ENCODE results near the gene CPLX3. TPM values are rescaled to one million over a fixed set of nuclear protein-coding genes. Genes with fewer than 3 reads are reported as not detected.
A peak's percentile ranks its signal among the peaks of the same experiment; 100 is the strongest.

Gene CPLX3
- total RNA-seq, 1 experiment from 2014 or later = 0.21 TPM

DNA sequence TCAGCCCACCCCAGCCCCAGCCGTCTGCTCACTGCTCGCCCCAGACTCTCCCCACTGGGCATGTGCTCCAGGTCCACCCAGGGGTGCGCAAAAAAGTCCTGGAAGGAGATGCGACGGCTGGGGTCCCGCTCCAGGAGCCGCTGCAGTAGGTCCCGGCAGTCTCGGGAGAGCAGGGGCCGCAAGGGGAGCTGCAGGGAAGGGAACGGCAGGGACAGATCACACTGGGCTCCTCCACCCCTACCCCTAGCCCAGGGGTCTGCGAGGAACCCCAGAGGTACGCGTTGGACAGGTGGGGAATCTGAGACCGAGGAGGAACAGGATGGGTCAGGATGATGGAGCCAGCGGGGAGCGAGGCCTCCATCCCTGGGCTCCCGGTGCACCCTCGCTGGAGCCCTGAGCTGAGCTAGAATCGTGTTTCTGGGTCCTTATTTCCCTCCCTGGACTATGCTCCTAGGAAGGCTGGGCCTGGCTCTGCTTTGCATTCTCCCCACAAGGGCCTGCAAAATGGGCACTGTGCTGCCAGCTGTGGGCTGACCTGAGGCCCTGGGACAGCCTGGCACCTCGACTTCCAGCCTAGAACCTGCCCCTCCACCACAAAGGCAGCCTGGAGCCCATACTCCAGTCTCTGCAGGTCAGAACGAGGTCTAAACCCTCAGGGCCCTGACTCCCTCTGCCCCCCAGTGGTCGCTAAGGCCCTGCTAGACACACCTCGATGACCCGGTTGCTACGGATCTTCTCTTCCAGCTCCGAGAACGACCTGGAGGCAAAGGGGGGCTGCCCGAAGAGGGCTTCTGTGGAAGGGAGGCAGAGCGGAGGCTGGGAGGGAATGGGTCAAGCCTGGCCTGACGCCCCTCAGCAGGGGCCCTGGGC, 13.3 kb downstream of the CPLX3 start:
- H3K9me3 Mint-ChIP-seq (ENCODE audit: low read depth, unreplicated experiment) = no peaks in the 10 kb centered on the region
- no peaks in the 10 kb centered on the region for H3K27me3 Mint-ChIP-seq (ENCODE audit: unreplicated experiment)
- CTCF ChIA-PET = interaction anchor here (0.9 kb wide), 1 partner anchor 9 kb away, joined by 3 read pairs; no protein-coding TSS in a partner anchor
- no peak overlapping the region for H3K4me3 Mint-ChIP-seq (ENCODE audit: low read depth, unreplicated experiment)
- no peak for DNase-seq
- intact Hi-C loops (cut with micrococcal nuclease; ENCODE audit: unreplicated experiment) = no loop called here
- H3K36me3 Mint-ChIP-seq (ENCODE audit: insufficient read depth, unreplicated experiment) = peaks cover 31% of the 10 kb centered on the region
- no peak overlapping the region for H3K27ac Mint-ChIP-seq (ENCODE audit: unreplicated experiment)
- TF ChIP-seq, protein P1, sequence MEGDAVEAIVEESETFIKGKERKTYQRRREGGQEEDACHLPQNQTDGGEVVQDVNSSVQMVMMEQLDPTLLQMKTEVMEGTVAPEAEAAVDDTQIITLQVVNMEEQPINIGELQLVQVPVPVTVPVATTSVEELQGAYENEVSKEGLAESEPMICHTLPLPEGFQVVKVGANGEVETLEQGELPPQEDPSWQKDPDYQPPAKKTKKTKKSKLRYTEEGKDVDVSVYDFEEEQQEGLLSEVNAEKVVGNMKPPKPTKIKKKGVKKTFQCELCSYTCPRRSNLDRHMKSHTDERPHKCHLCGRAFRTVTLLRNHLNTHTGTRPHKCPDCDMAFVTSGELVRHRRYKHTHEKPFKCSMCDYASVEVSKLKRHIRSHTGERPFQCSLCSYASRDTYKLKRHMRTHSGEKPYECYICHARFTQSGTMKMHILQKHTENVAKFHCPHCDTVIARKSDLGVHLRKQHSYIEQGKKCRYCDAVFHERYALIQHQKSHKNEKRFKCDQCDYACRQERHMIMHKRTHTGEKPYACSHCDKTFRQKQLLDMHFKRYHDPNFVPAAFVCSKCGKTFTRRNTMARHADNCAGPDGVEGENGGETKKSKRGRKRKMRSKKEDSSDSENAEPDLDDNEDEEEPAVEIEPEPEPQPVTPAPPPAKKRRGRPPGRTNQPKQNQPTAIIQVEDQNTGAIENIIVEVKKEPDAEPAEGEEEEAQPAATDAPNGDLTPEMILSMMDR (IDR thresholded peaks at IDR 0.05; ENCODE audit: unreplicated experiment) = no peak
- BruUV-seq (replicated peaks) = no TSS peak
- peaks cover 7% of the 10 kb centered on the region for H3K4me1 Mint-ChIP-seq (ENCODE audit: low read depth, unreplicated experiment)

DNA sequence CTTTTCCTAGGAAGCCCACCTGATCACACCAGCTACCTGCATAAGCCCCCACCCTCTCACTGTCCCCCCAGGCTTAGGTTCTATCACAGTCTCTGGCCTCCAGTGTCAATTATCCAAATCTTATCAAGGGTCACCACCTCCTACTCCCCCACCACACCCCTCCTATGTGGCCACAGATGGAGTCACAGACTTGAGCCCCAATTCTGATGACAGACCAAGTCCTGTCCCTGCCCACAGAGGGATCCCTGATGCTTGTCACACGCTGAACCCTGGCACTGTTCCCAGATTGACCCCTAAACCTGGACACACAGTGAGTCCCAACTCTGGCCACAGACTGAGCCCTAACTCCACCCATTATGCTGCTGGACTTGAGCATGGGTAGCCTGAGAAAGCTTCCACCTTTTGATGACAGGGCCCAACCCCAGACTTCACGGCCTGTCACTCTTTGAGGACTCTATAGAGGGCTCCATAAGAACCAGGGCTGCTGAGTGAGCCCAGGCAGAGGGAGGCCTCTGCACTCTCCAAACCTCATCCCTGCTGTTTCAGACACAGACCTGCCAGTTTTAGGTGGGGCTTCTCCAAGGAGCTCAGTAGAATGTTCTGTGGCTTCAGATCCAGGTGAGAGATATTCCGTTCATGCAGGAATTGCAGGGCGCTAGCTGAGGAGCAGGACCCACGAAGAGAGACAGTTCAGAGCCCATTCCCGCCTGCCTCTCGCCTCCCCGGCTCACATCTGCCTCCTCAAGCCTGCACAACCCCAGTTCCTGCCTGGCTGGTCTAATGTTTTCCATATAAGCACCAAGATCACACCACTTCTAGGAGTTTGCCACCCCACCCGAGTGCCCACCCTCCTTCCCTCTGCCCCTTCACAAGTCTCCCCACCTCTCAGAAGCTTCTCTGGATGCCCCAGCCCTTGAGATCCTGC, 14.7 kb downstream of the CPLX3 start:
- Mint-ChIP-seq H3K4me3 (ENCODE audit: low read depth, unreplicated experiment) (peak overlapping the region; percentile 80), H3K4me1 (ENCODE audit: low read depth, unreplicated experiment) (no peaks in the 10 kb centered on the region), H3K36me3 (ENCODE audit: insufficient read depth, unreplicated experiment) (peaks cover 39% of the 10 kb centered on the region), H3K27me3 (ENCODE audit: unreplicated experiment) (no peaks in the 10 kb centered on the region), H3K9me3 (ENCODE audit: low read depth, unreplicated experiment) (no peaks in the 10 kb centered on the region), H3K27ac (ENCODE audit: unreplicated experiment) (no peak overlapping the region)
- intact Hi-C loops (cut with micrococcal nuclease; ENCODE audit: unreplicated experiment) = no loop called here
- DNase-seq = no peak
- TF ChIP-seq, protein P1 (IDR thresholded peaks at IDR 0.05; ENCODE audit: unreplicated experiment) = no peak
- BruUV-seq (replicated peaks) = no TSS peak
- CTCF ChIA-PET = interaction anchor here (0.5 to 0.9 kb wide), 3 partner anchors 10 to 38 kb away, joined by 3 to 5 read pairs (median 4); no protein-coding TSS in a partner anchor

DNA sequence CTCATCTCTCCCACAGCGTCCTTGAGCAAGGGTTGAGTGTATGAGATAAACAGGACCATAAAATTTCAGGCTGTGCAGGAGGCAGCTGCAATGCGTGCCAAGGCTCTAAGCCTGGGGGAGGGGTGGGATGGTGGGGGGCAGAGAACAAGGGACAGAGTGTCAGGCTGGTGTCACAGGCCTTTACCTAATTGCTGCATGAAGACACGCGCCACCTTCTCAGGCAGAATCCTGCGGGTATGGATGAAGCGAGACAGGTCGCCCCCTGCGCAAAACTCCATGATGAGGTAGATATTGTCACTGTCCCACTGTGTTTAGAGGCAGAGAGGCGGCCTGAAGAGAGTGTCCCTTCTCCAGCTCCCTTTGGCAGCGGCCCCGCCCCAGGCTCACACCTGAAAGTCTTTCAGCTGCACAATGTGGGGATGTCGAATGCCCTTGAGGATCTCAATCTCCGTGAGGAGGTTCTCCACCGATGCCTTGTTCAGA, 15.5 kb downstream of the CPLX3 start:
- CTCF ChIA-PET = interaction anchor here (0.5 to 1.9 kb wide), 5 partner anchors 15 to 73 kb away, joined by 3 to 9 read pairs (median 4); no protein-coding TSS in a partner anchor
- DNase-seq = no peak
- TSS peak; percentile 16 for BruUV-seq (replicated peaks)
- intact Hi-C loops (cut with micrococcal nuclease; ENCODE audit: unreplicated experiment) = no loop called here
- Mint-ChIP-seq H3K27me3 (ENCODE audit: unreplicated experiment) (no peaks in the 10 kb centered on the region), H3K36me3 (ENCODE audit: insufficient read depth, unreplicated experiment) (peaks cover 46% of the 10 kb centered on the region), H3K9me3 (ENCODE audit: low read depth, unreplicated experiment) (no peaks in the 10 kb centered on the region), H3K4me3 (ENCODE audit: low read depth, unreplicated experiment) (peak overlapping the region; percentile 80), H3K4me1 (ENCODE audit: low read depth, unreplicated experiment) (no peaks in the 10 kb centered on the region), H3K27ac (ENCODE audit: unreplicated experiment) (peak overlapping the region; percentile 52)
- TF ChIP-seq, protein P1 (IDR thresholded peaks at IDR 0.05; ENCODE audit: unreplicated experiment) = no peak

All from Calu3 (cell line).